Measurements from ENCODE around the gene CERS6.
"Not testable (repeated sequence)": the region's sequence is repeated elsewhere in the genome, so short reads cannot be mapped to it uniquely, and the experiment has no call there.

CERS6 gene

DNA sequence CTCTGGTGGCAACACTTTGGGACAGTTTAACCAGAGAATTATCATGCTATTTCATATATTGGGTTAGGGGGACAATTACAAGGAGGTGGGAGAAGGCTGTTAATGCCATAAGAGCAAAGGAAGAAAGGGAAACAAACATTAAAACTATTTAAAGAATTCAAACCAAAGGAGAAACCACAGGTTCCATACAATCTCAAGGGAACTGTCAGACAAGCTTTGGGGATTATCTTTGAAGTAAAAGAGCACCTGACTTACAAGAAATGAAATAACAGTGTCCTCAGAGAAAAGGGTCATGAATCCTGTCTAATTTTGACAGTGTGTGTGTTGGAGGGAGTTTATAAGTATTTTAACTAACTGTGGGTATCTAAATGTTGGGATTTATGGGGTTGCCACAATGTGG, 44.4 kb downstream of the CERS6 start:
- no peak overlapping the region for H3K4me3 ChIP-seq (ENCODE audit: low read depth, low read length)
- no peaks in the 10 kb centered on the region for H3K36me3 ChIP-seq
- H3K9me3 ChIP-seq (ENCODE audit: severe bottlenecking), result no peaks in the 10 kb centered on the region
- no peaks in the 10 kb centered on the region for H3K27me3 ChIP-seq (ENCODE audit: insufficient read depth, low read depth, severe bottlenecking)
- H3K27ac ChIP-seq, result no peak overlapping the region
- TF ChIP-seq, protein P1, sequence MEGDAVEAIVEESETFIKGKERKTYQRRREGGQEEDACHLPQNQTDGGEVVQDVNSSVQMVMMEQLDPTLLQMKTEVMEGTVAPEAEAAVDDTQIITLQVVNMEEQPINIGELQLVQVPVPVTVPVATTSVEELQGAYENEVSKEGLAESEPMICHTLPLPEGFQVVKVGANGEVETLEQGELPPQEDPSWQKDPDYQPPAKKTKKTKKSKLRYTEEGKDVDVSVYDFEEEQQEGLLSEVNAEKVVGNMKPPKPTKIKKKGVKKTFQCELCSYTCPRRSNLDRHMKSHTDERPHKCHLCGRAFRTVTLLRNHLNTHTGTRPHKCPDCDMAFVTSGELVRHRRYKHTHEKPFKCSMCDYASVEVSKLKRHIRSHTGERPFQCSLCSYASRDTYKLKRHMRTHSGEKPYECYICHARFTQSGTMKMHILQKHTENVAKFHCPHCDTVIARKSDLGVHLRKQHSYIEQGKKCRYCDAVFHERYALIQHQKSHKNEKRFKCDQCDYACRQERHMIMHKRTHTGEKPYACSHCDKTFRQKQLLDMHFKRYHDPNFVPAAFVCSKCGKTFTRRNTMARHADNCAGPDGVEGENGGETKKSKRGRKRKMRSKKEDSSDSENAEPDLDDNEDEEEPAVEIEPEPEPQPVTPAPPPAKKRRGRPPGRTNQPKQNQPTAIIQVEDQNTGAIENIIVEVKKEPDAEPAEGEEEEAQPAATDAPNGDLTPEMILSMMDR (IDR thresholded peaks at IDR 0.05; ENCODE audit: low read depth, low read length), result no peak
- DNase-seq, result no peak

DNA sequence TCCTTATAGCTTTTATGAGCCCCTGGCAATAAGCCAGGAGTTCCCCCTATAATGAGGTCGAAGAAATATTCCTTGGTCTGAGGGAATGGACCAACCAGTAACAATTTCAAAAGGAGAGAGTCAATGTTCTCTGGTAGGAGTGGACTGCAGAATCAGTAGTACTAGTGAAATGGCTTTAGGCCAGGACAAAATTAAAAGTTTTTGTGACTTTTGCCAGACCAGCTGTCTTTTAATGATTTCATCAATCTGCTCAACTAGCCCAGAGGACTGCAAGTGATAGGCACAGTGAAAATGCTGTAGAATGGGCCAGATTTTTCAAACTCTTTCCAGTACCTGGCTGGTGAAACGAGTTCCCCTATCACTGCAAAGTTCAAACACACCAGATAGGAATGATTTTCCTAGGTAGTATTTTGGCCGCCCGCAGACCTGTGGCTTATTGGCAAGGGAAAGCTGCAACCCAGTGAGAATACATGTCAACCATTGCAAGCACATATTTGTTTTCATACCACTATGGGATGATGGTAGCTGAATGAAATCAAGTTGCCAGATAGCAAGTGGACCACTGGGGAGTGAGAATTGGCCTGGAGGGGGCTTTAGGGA, 45.5 kb downstream of the CERS6 start:
- no peaks in the 10 kb centered on the region for H3K36me3 ChIP-seq
- TF ChIP-seq, protein P1 (IDR thresholded peaks at IDR 0.05; ENCODE audit: low read depth, low read length), result no peak
- no peaks in the 10 kb centered on the region for H3K27me3 ChIP-seq (ENCODE audit: insufficient read depth, low read depth, severe bottlenecking)
- no peak for DNase-seq
- no peak overlapping the region for H3K27ac ChIP-seq
- H3K9me3 ChIP-seq (ENCODE audit: severe bottlenecking), result no peaks in the 10 kb centered on the region
- H3K4me3 ChIP-seq (ENCODE audit: low read depth, low read length), result no peak overlapping the region

DNA sequence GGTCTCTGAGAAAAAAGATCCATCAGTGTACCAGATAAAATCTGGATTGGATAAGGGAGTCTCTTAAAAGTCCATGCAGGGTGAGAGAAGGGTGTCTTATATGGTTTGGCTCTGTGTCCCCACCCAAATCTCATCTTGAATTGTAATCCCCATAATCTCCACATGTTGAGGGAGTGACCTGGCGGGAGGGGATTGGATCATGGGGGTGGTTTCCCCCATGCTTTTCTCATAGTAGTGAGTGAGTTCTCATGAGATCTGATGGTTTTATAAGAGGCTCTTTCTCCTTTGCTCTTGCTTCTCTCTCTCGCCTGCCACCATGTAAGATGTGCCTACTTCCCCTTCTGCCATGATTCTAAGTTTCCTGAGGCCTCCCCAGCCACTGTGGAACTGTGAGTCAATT, 46.8 kb downstream of the CERS6 start:
- not testable (repeated sequence) for H3K4me3 ChIP-seq (ENCODE audit: low read depth, low read length); H3K27ac ChIP-seq; H3K9me3 ChIP-seq (ENCODE audit: severe bottlenecking); DNase-seq; H3K36me3 ChIP-seq; H3K27me3 ChIP-seq (ENCODE audit: insufficient read depth, low read depth, severe bottlenecking)

DNA sequence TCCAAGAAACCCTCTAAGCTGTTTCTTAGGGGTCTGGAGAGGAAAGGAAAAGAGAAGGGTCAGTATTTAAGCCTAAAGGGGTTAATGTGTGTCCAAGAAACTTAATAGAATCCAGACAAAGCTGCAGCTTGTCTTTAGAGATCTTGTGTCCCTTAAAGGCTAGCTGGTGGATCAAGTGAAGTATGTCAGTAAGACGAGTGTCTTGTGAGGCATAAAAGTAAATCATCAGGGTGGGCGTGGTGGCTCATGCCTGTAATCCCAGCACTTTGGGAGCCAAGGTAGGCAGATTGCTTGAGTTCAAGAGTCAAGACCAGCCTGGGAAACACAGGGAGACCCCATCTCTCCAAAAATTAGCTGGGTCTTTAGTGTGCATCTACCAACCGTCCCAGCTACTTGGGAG, 47.8 kb downstream of the CERS6 start:
- no peaks in the 10 kb centered on the region for H3K27me3 ChIP-seq (ENCODE audit: insufficient read depth, low read depth, severe bottlenecking)
- TF ChIP-seq, protein P1 (IDR thresholded peaks at IDR 0.05; ENCODE audit: low read depth, low read length), result no peak
- H3K9me3 ChIP-seq (ENCODE audit: severe bottlenecking), result no peaks in the 10 kb centered on the region
- H3K27ac ChIP-seq, result no peak overlapping the region
- no peak for DNase-seq
- H3K4me3 ChIP-seq (ENCODE audit: low read depth, low read length), result no peak overlapping the region
- H3K36me3 ChIP-seq, result no peaks in the 10 kb centered on the region

DNA sequence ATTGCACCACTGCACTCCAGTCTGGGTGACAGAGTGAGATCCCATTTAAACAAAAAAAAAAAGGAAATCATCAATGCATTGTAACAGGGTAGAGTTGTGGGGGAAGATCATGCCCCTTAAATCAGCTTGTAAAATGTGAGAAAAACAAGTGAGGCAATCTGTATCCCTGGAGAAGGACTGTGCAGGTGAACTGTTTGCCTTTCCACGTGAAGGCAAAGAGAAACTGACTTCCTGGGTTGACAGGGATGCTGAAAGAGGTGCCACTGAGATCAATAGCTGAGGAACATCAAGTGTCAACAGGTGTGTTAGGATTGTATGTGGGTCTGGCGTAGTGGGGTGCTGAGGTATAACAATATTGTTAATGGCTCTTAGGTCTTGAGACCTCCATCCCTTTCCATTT, 48.3 kb downstream of the CERS6 start:
- Histone ChIP-seq H3K27ac (no peak overlapping the region), H3K36me3 (no peaks in the 10 kb centered on the region), H3K4me3 (ENCODE audit: low read depth, low read length) (no peak overlapping the region), H3K27me3 (ENCODE audit: insufficient read depth, low read depth, severe bottlenecking) (no peaks in the 10 kb centered on the region), H3K9me3 (ENCODE audit: severe bottlenecking) (no peaks in the 10 kb centered on the region)
- TF ChIP-seq, protein P1 (IDR thresholded peaks at IDR 0.05; ENCODE audit: low read depth, low read length), result no peak
- no peak for DNase-seq

DNA sequence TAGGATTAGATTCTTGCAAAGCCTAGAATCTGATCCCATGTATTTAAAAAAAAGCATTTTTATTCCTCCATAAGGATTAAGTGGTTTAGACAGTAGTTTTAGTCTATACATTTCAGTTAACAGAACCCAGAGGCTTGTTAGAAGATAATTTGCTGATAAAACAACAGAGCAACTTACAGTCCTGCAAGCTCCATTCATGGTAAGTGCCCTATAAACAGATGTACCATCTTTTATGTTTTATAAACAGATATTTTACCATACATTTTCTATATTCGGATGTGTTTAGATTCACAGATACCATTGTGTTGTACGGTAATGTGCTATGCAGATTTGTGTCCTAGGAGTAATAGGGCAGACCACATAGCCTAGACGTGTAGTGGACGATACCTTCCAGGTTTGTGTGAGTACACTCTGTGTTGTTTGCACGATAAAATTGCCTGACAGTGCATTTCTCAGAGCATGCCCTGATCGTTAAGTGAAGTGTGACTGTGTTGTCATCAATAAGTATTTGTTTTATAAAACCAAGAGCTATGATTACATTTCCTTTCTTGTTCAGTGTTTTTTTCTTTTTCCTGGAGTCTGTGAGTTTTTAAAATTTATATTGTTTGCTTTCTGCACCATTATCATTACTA, 54.2 kb downstream of the CERS6 start:
- no peaks in the 10 kb centered on the region for H3K36me3 ChIP-seq
- H3K9me3 ChIP-seq (ENCODE audit: severe bottlenecking), result no peaks in the 10 kb centered on the region
- H3K4me3 ChIP-seq (ENCODE audit: low read depth, low read length), result no peak overlapping the region
- TF ChIP-seq, protein P1 (IDR thresholded peaks at IDR 0.05; ENCODE audit: low read depth, low read length), result no peak
- no peaks in the 10 kb centered on the region for H3K27me3 ChIP-seq (ENCODE audit: insufficient read depth, low read depth, severe bottlenecking)
- H3K27ac ChIP-seq, result no peak overlapping the region
- DNase-seq, result no peak
